Fibroblast of lung (primary cell): ENCODE results near the gene DUSP1.

Source experiments
- EZH2 ChIP-seq: IDR thresholded peaks from 2 replicates; pipeline ENCODE4 v1.5.1; 2012; ENCODE audit warnings: low read length, control low read depth, mild to moderate bottlenecking; ENCODE audit errors: missing control alignments
- TF ChIP-seq, protein P1 (sequence below), 2 donors: IDR thresholded peaks in 1 of 2; conservative IDR thresholded peaks in 1 of 2; 1 replicate in 1 of 2; 2 replicates in 1 of 2; pipeline ENCODE4 v1.5.1; 2011 to 2012; ENCODE audit warnings: low read length in 2 of 2, control low read depth in 1 of 2, inconsistent platforms in 1 of 2, low read depth in 1 of 2, mild to moderate bottlenecking in 1 of 2

GRCh38 chr5:172769616-172770373 is 1.2 kb downstream of the DUSP1 start:
- TF ChIP-seq, protein P1, sequence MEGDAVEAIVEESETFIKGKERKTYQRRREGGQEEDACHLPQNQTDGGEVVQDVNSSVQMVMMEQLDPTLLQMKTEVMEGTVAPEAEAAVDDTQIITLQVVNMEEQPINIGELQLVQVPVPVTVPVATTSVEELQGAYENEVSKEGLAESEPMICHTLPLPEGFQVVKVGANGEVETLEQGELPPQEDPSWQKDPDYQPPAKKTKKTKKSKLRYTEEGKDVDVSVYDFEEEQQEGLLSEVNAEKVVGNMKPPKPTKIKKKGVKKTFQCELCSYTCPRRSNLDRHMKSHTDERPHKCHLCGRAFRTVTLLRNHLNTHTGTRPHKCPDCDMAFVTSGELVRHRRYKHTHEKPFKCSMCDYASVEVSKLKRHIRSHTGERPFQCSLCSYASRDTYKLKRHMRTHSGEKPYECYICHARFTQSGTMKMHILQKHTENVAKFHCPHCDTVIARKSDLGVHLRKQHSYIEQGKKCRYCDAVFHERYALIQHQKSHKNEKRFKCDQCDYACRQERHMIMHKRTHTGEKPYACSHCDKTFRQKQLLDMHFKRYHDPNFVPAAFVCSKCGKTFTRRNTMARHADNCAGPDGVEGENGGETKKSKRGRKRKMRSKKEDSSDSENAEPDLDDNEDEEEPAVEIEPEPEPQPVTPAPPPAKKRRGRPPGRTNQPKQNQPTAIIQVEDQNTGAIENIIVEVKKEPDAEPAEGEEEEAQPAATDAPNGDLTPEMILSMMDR (conservative IDR thresholded peaks at IDR 0.05 in 1 of 2, IDR thresholded peaks at IDR 0.05 in 1 of 2; ENCODE audit: low read depth in 1 of 2, low read length in 2 of 2): no peak
- TF ChIP-seq EZH2: no peak
